Stomach smooth muscle (tissue), 2 donors: ENCODE results near the gene ZFPM1.

Experiments used
- H3K27ac ChIP-seq: one replicate; pipeline ENCODE4 v1.7.0; 2013; ENCODE audit warnings: mild to moderate bottlenecking, low read length, inconsistent platforms
- H3K27me3 ChIP-seq, 2 donors: one replicate each; pipeline ENCODE4 v1.7.0; 2013; ENCODE audit warnings: low read length in 2 of 2; ENCODE audit not compliant: insufficient read depth in 2 of 2, control insufficient read depth in 1 of 2
- H3K36me3 ChIP-seq, 2 donors: one replicate each; pipeline ENCODE4 v1.7.0; 2013; ENCODE audit warnings: low read length in 2 of 2; ENCODE audit not compliant: control insufficient read depth in 2 of 2, insufficient read depth in 2 of 2
- H3K4me1 ChIP-seq: one replicate; pipeline ENCODE4 v1.7.0; 2013; ENCODE audit warnings: low read length; ENCODE audit not compliant: control insufficient read depth, insufficient read depth
- H3K4me3 ChIP-seq, 2 donors: one replicate each; pipeline ENCODE4 v1.7.0; 2013; ENCODE audit warnings: low read length in 2 of 2
- H3K9ac ChIP-seq, 2 donors: one replicate each; pipeline ENCODE4 v1.7.0; 2013; ENCODE audit warnings: low read length in 2 of 2, mild to moderate bottlenecking in 1 of 2
- H3K9me3 ChIP-seq, 2 donors: one replicate each; pipeline ENCODE4 v1.7.0; 2013; ENCODE audit warnings: low read length in 2 of 2; ENCODE audit not compliant: control insufficient read depth in 2 of 2
- donor health status: healthy.
- donor health status: Pancreatic carcinoma.

ZFPM1 gene

DNA sequence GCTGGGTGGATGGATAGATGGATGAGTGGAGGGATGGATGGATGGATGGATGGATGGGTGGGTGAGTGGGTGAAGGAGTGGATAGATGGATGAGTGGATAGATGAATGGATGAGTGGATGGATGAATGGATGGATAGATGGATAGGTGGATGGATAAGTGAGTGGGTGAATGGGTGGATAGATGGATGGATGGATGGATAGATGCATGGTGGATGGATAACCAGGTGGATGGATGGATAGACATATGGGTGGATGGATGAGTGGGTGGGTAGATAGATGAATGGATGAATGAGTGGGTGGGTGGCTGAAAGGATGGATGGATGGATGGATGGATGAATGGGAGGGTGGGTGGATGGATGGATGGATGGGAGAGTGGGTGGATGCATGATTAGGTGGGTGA lies 66.2 kb downstream of the ZFPM1 start:
- Histone ChIP-seq H3K4me3 (no peak overlapping the region), H3K9ac (no peak overlapping the region), H3K27me3 (peaks cover 44 to 60% of the 10 kb centered on the region in 2 donors), H3K9me3 (no peaks in the 10 kb centered on the region), H3K36me3 (no peaks in the 10 kb centered on the region), H3K27ac (no peak overlapping the region), H3K4me1 (no peaks in the 10 kb centered on the region)

DNA sequence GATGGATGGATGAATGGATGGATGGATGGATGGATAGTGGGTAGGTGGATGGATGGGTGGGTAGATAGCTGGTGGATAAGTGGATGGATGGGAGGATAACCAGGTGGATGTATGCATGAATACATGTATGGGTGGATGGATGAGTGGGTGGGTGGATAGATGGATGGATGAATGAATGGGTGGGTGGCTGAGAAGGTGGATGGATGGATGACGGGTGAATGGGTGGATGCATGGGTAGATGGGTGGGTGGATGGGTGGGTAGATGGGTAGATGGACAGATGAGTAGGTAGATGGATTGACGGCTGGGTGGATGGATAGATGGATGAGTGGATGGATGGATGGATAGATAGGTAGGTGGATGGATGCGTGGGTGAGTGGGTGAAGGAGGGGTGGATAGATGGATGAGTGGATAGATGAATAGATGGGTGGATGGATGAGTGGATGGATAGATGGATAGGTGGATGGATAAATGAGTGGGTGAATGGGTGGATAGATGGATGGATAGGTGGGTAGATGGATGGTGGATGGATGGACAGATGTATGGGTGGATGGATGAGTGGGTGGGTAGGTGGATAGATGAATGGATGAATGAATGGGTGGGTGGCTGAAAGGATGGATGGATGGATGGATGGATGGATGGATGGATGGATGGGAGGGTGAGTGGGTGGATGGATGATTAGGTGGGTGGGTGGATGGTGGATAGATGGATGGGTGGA lies 67.0 kb downstream of the ZFPM1 start:
- no peak overlapping the region for H3K27ac ChIP-seq
- H3K27me3 ChIP-seq, result peaks cover 44 to 63% of the 10 kb centered on the region in 2 donors

DNA sequence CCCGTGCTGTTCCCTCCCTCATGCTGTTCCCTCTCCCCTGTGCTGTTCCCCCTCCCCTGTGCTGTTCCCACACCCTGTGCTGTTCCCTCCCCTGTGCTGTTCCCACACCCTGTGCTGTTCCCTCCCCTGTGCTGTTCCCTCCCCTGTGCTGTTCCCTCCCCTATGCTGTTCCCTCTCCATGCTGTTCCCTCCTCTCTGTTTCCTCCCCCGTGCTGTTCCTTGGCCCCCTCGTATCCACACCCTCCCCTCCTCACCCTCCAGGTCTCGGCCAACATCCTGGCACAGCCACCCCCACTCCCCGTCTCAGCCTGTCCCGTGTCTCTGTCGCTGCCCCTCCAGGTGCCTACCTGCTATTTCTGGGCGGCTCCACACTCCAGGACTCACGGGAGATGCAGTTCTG lies 68.6 kb downstream of the ZFPM1 start:
- H3K4me1 ChIP-seq, result peaks cover 7% of the 10 kb centered on the region
- no peaks in the 10 kb centered on the region for H3K9me3 ChIP-seq
- H3K27me3 ChIP-seq, result peaks cover 28 to 61% of the 10 kb centered on the region in 2 donors
- no peak overlapping the region for H3K9ac ChIP-seq
- no peak overlapping the region for H3K4me3 ChIP-seq
- no peaks in the 10 kb centered on the region for H3K36me3 ChIP-seq
- H3K27ac ChIP-seq, result no peak overlapping the region

More for the DNA sequence above, 67.0 kb downstream of the ZFPM1 start:
- no peaks in the 10 kb centered on the region for H3K36me3 ChIP-seq
- no peak overlapping the region for H3K9ac ChIP-seq
- H3K4me3 ChIP-seq, result no peak overlapping the region
- no peaks in the 10 kb centered on the region for H3K9me3 ChIP-seq
- H3K4me1 ChIP-seq, result peaks cover 4% of the 10 kb centered on the region

DNA sequence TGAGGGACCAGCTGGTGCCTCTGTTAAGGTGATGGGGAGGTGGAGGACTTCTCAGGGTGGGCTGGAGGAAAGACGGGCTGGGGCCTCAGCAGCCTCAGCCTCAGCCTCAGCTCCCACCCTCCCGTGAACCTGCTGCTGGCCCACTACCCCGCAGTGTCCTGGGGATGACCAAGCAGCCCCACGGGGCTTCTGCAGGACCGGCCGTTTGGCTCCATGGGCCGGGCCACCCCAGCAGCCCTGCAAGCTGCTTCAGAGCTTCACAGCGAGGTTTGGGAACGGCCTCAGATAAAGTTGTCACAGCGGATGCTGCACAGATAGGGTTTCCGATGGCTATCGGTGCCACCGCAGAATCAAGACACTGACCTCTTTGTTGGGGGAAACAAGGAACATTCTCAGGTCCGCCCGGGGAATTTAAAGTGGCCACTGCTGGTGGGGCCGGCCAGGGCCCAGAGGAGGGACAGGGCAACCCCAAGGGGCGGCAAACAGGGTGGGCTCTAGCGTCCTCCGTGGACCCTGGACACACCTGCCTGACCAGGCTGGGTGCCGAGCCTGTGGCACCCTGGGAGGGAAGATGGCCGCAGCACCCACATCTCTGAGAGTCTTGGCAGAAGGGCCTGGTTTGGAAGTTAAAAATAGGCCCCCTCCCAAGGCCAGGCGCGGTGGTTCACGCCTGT lies 69.3 kb downstream of the ZFPM1 start:
- Histone ChIP-seq H3K27ac (no peak overlapping the region), H3K4me3 (no peak overlapping the region), H3K27me3 (peaks cover 26 to 58% of the 10 kb centered on the region in 2 donors), H3K9ac (no peak overlapping the region), H3K36me3 (no peaks in the 10 kb centered on the region), H3K4me1 (peaks cover 14% of the 10 kb centered on the region), H3K9me3 (no peaks in the 10 kb centered on the region)

DNA sequence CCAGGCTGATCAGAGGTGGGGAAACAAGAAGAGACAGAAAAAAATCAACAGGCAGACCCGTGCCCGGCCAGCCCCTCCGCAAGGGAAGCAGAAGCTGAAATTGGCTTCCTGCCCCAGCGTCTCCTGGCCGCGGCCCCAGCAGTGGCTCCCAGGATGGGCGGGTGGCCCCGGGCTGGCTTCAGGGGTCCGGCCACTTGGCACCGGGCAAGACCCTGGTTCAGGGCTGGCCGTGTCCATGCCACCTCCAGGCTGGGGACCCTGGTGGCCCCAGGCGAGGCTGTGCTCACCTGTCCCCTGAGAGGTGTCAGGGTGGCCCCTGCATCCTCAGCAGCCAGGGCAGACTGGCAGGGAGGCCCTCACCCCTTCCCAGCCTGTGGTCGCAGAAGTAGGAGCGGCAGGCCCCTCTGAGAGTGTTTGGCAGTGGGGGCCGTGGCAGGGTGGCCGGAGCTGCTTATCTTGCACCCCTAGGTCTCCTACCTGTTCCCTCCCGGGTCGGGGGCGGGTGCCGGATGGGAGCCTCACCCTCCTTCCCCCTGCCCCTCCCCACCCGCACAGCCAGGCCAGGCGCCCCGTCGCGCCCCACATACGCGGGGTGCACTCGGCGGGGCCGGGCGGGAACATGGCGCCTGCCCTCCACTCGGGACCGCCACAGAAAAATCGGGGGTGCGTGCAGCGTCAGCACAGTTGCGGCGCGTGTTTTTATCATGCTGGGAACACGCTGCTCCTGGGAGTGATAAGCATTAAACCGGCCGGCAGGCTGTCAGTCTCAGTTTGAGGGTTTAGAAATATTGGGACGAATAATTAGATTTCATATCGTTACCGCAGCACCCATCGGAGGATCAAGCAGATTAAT lies 70.5 kb downstream of the ZFPM1 start:
- H3K9ac ChIP-seq, result no peak overlapping the region
- peaks cover 17% of the 10 kb centered on the region for H3K4me1 ChIP-seq
- H3K27ac ChIP-seq, result no peak overlapping the region
- no peak overlapping the region for H3K4me3 ChIP-seq
- no peaks in the 10 kb centered on the region for H3K9me3 ChIP-seq
- peaks cover 21 to 54% of the 10 kb centered on the region in 2 donors for H3K27me3 ChIP-seq
- no peaks in the 10 kb centered on the region for H3K36me3 ChIP-seq

DNA sequence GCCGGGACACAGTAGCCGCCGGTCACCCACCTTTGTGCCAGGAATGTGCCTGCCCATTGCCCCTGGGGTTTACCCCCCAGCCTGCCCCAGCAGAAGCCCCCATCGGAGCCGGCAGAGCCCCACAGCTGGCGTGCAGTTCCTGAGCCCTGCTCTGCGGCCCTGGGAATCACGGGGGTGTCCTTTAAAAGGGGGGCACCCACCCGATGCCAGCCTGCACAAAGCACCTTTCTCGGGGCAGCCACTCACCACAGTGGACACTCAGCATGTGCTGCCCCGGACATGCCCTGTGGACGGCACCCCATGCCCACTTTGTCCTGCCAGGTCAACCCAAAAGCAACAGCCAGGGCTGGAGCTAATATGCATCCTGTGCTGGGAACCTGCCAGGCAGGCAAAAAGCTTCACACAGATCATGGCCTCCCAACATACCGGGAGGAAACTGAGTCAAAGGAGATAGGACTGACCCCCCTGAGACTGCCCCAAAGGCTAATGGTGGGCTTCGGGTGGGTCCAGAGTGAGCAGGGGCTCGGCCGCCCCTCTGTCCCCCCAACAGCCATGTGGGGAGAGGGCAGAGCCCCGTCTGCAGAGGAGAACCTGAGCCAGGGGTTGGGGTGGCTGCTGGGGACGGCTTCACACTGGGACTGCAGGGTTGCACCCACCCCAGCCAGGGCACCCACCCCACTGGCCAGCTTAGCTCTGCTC lies 71.3 kb downstream of the ZFPM1 start:
- H3K4me1 ChIP-seq, result peaks cover 17% of the 10 kb centered on the region
- no peaks in the 10 kb centered on the region for H3K9me3 ChIP-seq
- H3K27ac ChIP-seq, result no peak overlapping the region
- H3K27me3 ChIP-seq, result peaks cover 18 to 51% of the 10 kb centered on the region in 2 donors
- H3K9ac ChIP-seq, result no peak overlapping the region
- no peak overlapping the region for H3K4me3 ChIP-seq
- no peaks in the 10 kb centered on the region for H3K36me3 ChIP-seq

DNA sequence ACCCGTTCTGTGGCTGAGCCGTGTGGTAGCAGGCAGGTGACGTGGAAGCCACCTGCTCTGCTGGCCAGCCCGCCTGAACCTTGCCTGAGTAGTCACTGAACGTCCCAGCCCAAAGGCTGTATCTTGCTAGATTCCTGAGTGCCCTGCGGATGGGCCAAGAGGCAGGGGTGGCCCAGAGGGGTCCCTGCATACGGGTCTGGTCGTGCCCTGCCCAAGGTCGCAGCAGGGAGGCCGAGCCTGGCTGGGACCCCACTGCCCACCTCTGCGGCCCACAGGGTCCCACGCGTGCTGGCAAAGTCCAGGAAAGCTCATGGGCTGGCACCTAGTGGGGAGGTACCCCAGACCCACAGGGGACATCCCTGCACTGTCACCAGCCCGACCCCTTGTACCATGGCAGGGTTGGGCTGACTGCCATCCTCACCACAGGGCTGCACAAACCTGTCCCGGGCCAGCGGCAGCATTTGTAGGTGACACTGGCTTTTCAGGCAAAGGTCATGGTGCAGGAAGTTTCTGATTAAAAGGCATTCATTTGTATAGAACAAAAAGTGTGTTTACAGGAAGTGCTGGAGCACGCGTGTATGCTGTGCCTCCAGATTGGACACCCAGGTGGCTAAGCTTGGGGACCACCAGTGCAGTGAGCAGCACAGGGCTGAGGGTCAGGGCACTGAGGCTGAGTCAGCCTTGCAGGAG lies 72.0 kb downstream of the ZFPM1 start:
- H3K4me3 ChIP-seq, result no peak overlapping the region
- no peak overlapping the region for H3K9ac ChIP-seq
- H3K36me3 ChIP-seq, result no peaks in the 10 kb centered on the region
- no peak overlapping the region for H3K27ac ChIP-seq
- H3K4me1 ChIP-seq, result peaks cover 17% of the 10 kb centered on the region
- H3K27me3 ChIP-seq, result peaks cover 18 to 47% of the 10 kb centered on the region in 2 donors
- H3K9me3 ChIP-seq, result no peaks in the 10 kb centered on the region

DNA sequence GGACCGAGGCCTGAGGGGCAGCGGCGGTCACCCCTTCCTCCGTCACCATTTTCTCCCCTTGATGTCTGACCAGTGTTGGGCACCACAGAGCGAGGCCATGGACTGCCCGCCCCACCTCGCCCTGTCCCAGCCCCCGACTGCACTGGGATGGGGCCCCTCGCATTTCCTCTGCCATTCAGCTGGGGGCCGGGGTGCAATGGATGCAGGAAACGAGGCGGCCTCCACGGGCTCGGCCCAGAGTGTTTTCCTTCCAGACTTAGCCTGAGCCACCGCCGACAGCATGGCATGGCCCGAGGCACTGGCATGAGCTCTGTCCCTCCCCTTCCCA lies 72.5 kb downstream of the ZFPM1 start:
- Histone ChIP-seq H3K4me1 (peaks cover 17% of the 10 kb centered on the region), H3K36me3 (no peaks in the 10 kb centered on the region), H3K9me3 (no peaks in the 10 kb centered on the region), H3K4me3 (no peak overlapping the region), H3K9ac (no peak overlapping the region), H3K27ac (no peak overlapping the region), H3K27me3 (peaks cover 18 to 47% of the 10 kb centered on the region in 2 donors)

DNA sequence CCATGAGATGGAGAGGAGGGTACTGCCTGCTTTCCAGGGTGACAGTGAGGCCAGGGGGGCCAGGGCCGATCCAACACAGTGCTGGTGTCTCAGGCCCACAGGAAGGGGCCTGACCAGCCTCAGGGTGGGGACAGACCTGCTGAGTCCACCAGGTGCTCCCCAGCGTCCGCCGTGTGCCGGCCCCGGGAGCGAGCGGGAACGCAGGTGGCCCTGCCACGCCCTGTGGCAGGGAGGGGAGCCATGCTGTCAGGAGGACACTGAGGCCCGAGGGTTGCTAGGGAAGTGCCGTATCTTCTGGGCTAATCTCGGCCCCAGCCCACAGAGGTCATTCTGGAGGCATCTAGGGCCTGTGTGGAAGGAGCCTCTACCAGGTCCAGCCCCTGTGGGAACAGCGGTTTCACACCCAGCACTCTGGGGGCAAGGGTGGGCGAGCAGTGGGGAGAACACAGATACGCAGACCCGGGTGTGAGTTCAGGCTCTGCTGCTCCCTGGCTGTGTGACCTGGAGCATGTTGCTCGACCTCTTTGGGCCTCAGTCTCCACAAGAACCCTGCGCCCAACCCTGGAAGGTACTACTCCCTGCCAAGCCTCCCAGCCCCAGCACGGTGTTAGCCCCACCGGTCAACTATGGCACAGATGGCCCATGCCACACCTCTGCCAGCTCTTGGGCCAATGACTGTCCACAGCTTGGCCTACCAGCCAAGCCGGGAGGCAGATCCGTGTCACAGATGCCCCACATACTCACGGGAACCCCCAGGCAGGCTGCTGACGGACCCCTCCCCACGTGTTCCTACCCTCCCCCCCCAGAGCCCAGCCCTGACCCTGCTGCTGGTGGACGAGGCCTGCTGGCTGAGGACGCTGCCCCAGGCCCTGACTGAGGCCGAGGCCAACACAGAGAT lies 73.2 kb downstream of the ZFPM1 start:
- H3K27me3 ChIP-seq, result peaks cover 16 to 44% of the 10 kb centered on the region in 2 donors
- no peak overlapping the region for H3K27ac ChIP-seq

More for the DNA sequence above, 73.2 kb downstream of the ZFPM1 start:
- Histone ChIP-seq H3K9me3 (no peaks in the 10 kb centered on the region), H3K9ac (no peak overlapping the region), H3K36me3 (no peaks in the 10 kb centered on the region), H3K4me1 (peaks cover 17% of the 10 kb centered on the region), H3K4me3 (no peak overlapping the region)
